ENCODE data around the gene NPSR1.
A peak's percentile ranks its signal among the peaks of the same experiment; 100 is the strongest.
"Not testable (repeated sequence)": the region's sequence is repeated elsewhere in the genome, so short reads cannot be mapped to it uniquely, and the experiment has no call there.

The NPSR1 gene

GRCh38 chr7:34657632-34658268 is at the start of gene NPSR1:
Gene NPSR1, plus strand, starts transcription at chr7:34658218. Its CDS starts 195 bp downstream, at chr7:34658413.
- DNase-seq (ENCODE audit: low read depth in 2 of 2): no peak

GRCh38 chr7:34612661-34613060 is 45.4 kb upstream of the NPSR1 start:
- peak; percentile 11 to 18 for DNase-seq (ENCODE audit: low read depth in 2 of 2)

GRCh38 chr7:34620425-34620824 is 37.6 kb upstream of the NPSR1 start:
- DNase-seq (ENCODE audit: low read depth in 2 of 2): no peak

GRCh38 chr7:34622182-34622581 is 35.8 kb upstream of the NPSR1 start:
- DNase-seq (ENCODE audit: low read depth in 2 of 2): no peak

GRCh38 chr7:34622771-34623250 is 35.2 kb upstream of the NPSR1 start:
- no peak for DNase-seq (ENCODE audit: low read depth in 2 of 2)

GRCh38 chr7:34628618-34629017 is 29.4 kb upstream of the NPSR1 start:
- DNase-seq (ENCODE audit: low read depth in 2 of 2): not testable (repeated sequence)

GRCh38 chr7:34652809-34653208 is 5.2 kb upstream of the NPSR1 start:
- peak; percentile 45 to 54 for DNase-seq (ENCODE audit: low read depth in 2 of 2)

GRCh38 chr7:34653787-34654186 is 4.2 kb upstream of the NPSR1 start:
- DNase-seq (ENCODE audit: low read depth in 2 of 2): no peak

GRCh38 chr7:34655384-34655783 is 2.6 kb upstream of the NPSR1 start:
- no peak for DNase-seq (ENCODE audit: low read depth in 2 of 2)

- DNase-seq (ENCODE audit: low read depth in 2 of 2): no peak
These were observed 2.0 kb upstream of the NPSR1 start for GRCh38 chr7:34656041-34656440.

GRCh38 chr7:34659472-34660075 is 1.6 kb downstream of the NPSR1 start:
- no peak for DNase-seq (ENCODE audit: low read depth in 2 of 2)

GRCh38 chr7:34662058-34662708 is 4.2 kb downstream of the NPSR1 start:
- no peak for DNase-seq (ENCODE audit: low read depth in 2 of 2)

- no peak for DNase-seq (ENCODE audit: low read depth in 2 of 2)
These were observed 6.7 kb downstream of the NPSR1 start for GRCh38 chr7:34664755-34665154.

- peak; percentile 21 to 35 for DNase-seq (ENCODE audit: low read depth in 2 of 2)
These were observed 14.4 kb downstream of the NPSR1 start for GRCh38 chr7:34672430-34672829.

- DNase-seq (ENCODE audit: low read depth in 2 of 2): no peak
These were observed 15.0 kb downstream of the NPSR1 start for GRCh38 chr7:34673066-34673465.

GRCh38 chr7:34675749-34676374 is 17.8 kb downstream of the NPSR1 start:
- DNase-seq (ENCODE audit: low read depth in 2 of 2): no peak

GRCh38 chr7:34677491-34677890 is 19.5 kb downstream of the NPSR1 start:
- no peak for DNase-seq (ENCODE audit: low read depth in 2 of 2)

- DNase-seq (ENCODE audit: low read depth in 2 of 2): no peak
These were observed 29.5 kb downstream of the NPSR1 start for GRCh38 chr7:34687529-34687928.

GRCh38 chr7:34696415-34696814 is 38.4 kb downstream of the NPSR1 start:
- DNase-seq (ENCODE audit: low read depth in 2 of 2): no peak

GRCh38 chr7:34709771-34710170 is 51.8 kb downstream of the NPSR1 start:
- no peak for DNase-seq (ENCODE audit: low read depth in 2 of 2)

- no peak for DNase-seq (ENCODE audit: low read depth in 2 of 2)
These were observed 60.8 kb downstream of the NPSR1 start for GRCh38 chr7:34718867-34719266.

- DNase-seq (ENCODE audit: low read depth in 2 of 2): no peak
These were observed 61.6 kb downstream of the NPSR1 start for GRCh38 chr7:34719636-34720035.

GRCh38 chr7:34720289-34720688 is 62.3 kb downstream of the NPSR1 start:
- DNase-seq (ENCODE audit: low read depth in 2 of 2): no peak

Data from fibroblast of skin of left biceps (primary cell).